ENCODE measurements around the gene GTF3C1. TPM values are rescaled to one million over a fixed set of nuclear protein-coding genes. Genes with fewer than 3 reads are reported as not detected.

GTF3C1 gene
- polyA plus RNA-seq, 4 donors, result 30.4 to 47.0 (median 36.8) TPM

DNA sequence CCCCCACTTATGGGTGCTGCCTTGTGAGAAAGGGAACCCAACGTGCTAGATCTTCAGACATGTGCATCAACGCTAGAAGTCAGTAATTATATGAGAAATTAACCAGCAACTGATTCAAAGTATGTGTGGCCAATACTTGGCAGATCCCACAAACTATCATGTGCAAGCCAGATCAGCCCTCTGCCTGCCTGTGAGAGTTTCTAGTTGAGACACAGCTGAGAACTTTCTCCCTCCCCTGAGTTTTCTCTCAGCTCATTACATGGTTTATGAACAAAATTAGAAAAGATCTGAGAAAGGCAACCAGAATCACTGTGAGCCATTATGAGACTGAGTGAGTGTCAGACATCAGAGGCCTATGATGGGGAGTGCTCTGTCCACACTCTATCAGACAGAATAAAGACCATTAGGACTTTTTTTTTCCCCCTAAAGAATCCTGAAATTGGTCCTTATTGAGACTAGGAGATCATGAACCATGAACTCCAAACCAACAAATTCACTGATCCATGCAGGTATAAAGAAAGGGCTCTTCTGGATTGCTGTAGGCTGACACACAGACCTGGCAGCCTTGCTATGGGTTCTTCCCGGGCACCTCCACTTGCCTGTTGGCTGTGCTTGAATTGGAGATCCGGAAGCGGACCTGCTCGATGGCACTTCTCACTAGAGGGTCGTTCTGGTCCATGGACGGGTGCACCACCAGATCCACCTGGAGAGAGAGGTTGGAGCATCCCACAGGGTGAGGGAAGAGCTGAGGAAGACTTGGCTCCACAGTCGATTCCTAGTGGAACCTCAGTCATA, 51.5 kb downstream of the GTF3C1 start:
- H3K9me3 ChIP-seq (ENCODE audit: control insufficient read depth in 2 of 2, insufficient read depth in 1 of 2, low read depth in 1 of 2, low read length in 1 of 2), result no peaks in the 10 kb centered on the region
- H3K27me3 ChIP-seq (ENCODE audit: control insufficient read depth in 3 of 3, insufficient read depth in 3 of 3, low read length in 3 of 3), result no peaks in the 10 kb centered on the region
- H3K36me3 ChIP-seq (ENCODE audit: control insufficient read depth in 3 of 3, insufficient read depth in 2 of 3, low read depth in 1 of 3, low read length in 3 of 3), result peaks cover 39 to 75% (median 56%) of the 10 kb centered on the region in 3 donors
- no peaks in the 10 kb centered on the region for H3K4me1 ChIP-seq (ENCODE audit: control insufficient read depth in 3 of 3, insufficient read depth in 2 of 3, low read depth in 1 of 3, low read length in 2 of 3)
- no peak for FAIRE-seq
- 89 to 91% (median 91%) methylated on average over 9 of the region's 9 CpGs for WGBS, 3 donors
- no peak overlapping the region for H3K4me3 ChIP-seq (ENCODE audit: low read depth in 1 of 3, low read length in 3 of 3)
- no peak overlapping the region for H3K27ac ChIP-seq (ENCODE audit: low read depth in 1 of 3, low read length in 2 of 3)
- no peak for DNase-seq

DNA sequence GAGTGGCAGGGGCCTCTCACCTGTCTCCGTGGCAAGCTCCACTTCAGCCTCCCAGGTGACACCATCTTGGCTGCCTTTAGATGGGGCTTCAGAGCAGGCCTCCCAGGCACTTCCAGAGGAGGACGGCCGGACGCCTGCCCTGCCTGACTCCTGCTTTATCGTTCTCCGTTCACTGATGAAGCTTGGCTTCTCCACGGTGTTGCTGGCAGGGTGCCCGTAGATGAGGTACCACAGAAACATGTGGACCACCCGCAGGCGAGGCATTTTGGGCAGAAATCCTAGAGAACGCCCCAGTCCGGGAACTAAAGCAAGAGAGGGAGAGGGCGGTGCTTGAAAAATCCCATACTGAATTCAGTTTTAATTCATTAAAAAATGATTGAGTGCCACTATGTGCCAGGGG, 54.5 kb downstream of the GTF3C1 start:
- H3K4me3 ChIP-seq (ENCODE audit: low read depth in 1 of 3, low read length in 3 of 3), result no peak overlapping the region
- no peaks in the 10 kb centered on the region for H3K9me3 ChIP-seq (ENCODE audit: control insufficient read depth in 2 of 2, insufficient read depth in 1 of 2, low read depth in 1 of 2, low read length in 1 of 2)
- WGBS, 3 donors, result 82 to 95% (median 95%) methylated on average over 11 to 13 of the region's 13 CpGs
- H3K36me3 ChIP-seq (ENCODE audit: control insufficient read depth in 3 of 3, insufficient read depth in 2 of 3, low read depth in 1 of 3, low read length in 3 of 3), result peaks cover 29 to 71% (median 35%) of the 10 kb centered on the region in 3 donors
- H3K4me1 ChIP-seq (ENCODE audit: control insufficient read depth in 3 of 3, insufficient read depth in 2 of 3, low read depth in 1 of 3, low read length in 2 of 3), result no peaks in the 10 kb centered on the region
- no peak for FAIRE-seq
- no peak for DNase-seq
- H3K27ac ChIP-seq (ENCODE audit: low read depth in 1 of 3, low read length in 2 of 3), result no peak overlapping the region
- no peaks in the 10 kb centered on the region for H3K27me3 ChIP-seq (ENCODE audit: control insufficient read depth in 3 of 3, insufficient read depth in 3 of 3, low read length in 3 of 3)

DNA sequence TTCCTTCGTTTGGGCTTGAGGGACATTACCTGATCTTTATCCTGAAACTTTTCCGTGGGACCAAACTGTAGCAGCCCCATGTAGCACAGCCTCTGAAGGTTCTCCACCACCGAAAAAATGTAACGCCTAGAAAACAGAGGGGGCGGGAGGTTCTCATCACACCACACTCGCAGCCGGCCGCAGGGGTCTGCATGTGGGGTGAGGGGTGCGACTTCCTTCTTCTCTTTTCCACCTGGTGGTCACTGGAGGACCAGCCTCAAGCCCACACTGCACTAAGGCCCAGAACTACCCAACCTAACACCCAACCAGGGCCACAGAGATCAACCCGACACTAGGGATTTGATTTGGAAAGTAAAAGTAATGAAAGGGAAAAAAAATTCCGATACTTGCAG, 57.1 kb downstream of the GTF3C1 start:
- H3K36me3 ChIP-seq (ENCODE audit: control insufficient read depth in 3 of 3, insufficient read depth in 2 of 3, low read depth in 1 of 3, low read length in 3 of 3), result peaks cover 32 to 72% (median 32%) of the 10 kb centered on the region in 3 donors
- DNase-seq, result no peak
- WGBS, 3 donors, result 89 to 94% (median 94%) methylated on average over 11 of the region's 11 CpGs

DNA sequence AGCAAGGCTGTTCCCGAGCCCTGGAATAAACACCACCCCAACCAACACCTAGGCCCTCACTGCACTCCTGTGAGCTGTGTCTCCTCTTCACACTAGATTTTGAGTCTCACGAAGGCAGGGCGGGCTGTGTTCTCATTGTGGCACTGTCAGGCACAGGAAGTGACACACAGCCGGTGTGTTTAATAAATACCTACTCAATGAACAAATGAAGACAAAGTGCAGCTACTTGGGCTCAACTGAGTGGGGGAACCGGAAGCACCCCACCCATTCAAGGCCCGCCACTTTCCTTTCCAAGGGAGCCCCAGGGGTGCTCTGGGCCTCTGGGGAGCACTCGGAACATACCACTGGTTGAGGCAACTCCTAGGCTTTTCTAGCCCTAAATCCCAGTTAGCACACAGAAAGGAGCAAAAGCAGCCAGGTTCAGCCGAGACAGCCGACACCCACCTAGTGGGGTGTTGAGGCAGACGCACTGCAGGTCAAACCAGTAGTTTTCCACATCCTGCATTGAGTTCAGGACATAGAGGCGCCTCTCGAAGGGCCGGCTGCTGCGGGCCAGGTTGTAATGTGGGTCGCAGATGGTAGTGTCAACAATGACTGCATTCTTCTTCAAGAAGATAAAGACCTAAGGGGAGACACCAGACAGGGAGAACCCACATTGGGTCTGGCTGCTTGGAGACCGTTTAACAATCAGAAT, 57.7 kb downstream of the GTF3C1 start:
- H3K4me1 ChIP-seq (ENCODE audit: control insufficient read depth in 3 of 3, insufficient read depth in 2 of 3, low read depth in 1 of 3, low read length in 2 of 3), result no peaks in the 10 kb centered on the region
- WGBS, 3 donors, result 86 to 95% (median 94%) methylated on average over 16 of the region's 16 CpGs
- peak overlapping the region in 1 of 3 donors; percentile 61 for H3K27ac ChIP-seq (ENCODE audit: low read depth in 1 of 3, low read length in 2 of 3)
- no peak overlapping the region for H3K4me3 ChIP-seq (ENCODE audit: low read depth in 1 of 3, low read length in 3 of 3)
- no peaks in the 10 kb centered on the region for H3K9me3 ChIP-seq (ENCODE audit: control insufficient read depth in 2 of 2, insufficient read depth in 1 of 2, low read depth in 1 of 2, low read length in 1 of 2)
- H3K27me3 ChIP-seq (ENCODE audit: control insufficient read depth in 3 of 3, insufficient read depth in 3 of 3, low read length in 3 of 3), result no peaks in the 10 kb centered on the region
- FAIRE-seq (no peak), DNase-seq (no peak)
- peaks cover 28 to 72% (median 29%) of the 10 kb centered on the region in 3 donors for H3K36me3 ChIP-seq (ENCODE audit: control insufficient read depth in 3 of 3, insufficient read depth in 2 of 3, low read depth in 1 of 3, low read length in 3 of 3)

More for the DNA sequence above, 57.1 kb downstream of the GTF3C1 start:
- H3K4me1 ChIP-seq (ENCODE audit: control insufficient read depth in 3 of 3, insufficient read depth in 2 of 3, low read depth in 1 of 3, low read length in 2 of 3), result no peaks in the 10 kb centered on the region
- no peaks in the 10 kb centered on the region for H3K9me3 ChIP-seq (ENCODE audit: control insufficient read depth in 2 of 2, insufficient read depth in 1 of 2, low read depth in 1 of 2, low read length in 1 of 2)
- no peaks in the 10 kb centered on the region for H3K27me3 ChIP-seq (ENCODE audit: control insufficient read depth in 3 of 3, insufficient read depth in 3 of 3, low read length in 3 of 3)
- H3K4me3 ChIP-seq (ENCODE audit: low read depth in 1 of 3, low read length in 3 of 3), result no peak overlapping the region
- H3K27ac ChIP-seq (ENCODE audit: low read depth in 1 of 3, low read length in 2 of 3), result no peak overlapping the region
- FAIRE-seq, result no peak

DNA sequence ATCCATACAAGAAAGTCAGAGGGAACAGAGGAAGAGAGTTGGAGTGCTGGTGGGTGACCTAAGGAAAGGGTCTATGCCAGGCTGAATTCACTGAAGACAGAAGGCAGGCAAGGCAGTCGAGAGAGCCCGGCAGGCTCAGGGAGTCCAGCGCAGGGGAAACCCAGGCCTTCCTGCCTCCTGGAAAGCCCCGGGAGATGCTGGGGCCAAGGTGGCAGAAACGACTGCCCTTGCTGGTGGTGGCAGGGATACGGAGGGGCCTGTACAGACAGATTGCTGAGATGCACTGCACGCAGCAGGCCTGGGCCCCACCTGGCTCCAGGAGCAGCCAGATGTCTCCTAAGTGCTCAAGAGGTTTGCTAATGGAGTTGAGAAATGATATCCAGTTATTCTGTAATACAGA, 59.8 kb downstream of the GTF3C1 start:
- Histone ChIP-seq H3K27ac (ENCODE audit: low read depth in 1 of 3, low read length in 2 of 3) (no peak overlapping the region), H3K27me3 (ENCODE audit: control insufficient read depth in 3 of 3, insufficient read depth in 3 of 3, low read length in 3 of 3) (no peaks in the 10 kb centered on the region), H3K4me1 (ENCODE audit: control insufficient read depth in 3 of 3, insufficient read depth in 2 of 3, low read depth in 1 of 3, low read length in 2 of 3) (no peaks in the 10 kb centered on the region), H3K9me3 (ENCODE audit: control insufficient read depth in 2 of 2, insufficient read depth in 1 of 2, low read depth in 1 of 2, low read length in 1 of 2) (no peaks in the 10 kb centered on the region), H3K36me3 (ENCODE audit: control insufficient read depth in 3 of 3, insufficient read depth in 2 of 3, low read depth in 1 of 3, low read length in 3 of 3) (peaks cover 28 to 74% (median 32%) of the 10 kb centered on the region in 3 donors), H3K4me3 (ENCODE audit: low read depth in 1 of 3, low read length in 3 of 3) (no peak overlapping the region)
- FAIRE-seq (no peak), DNase-seq (no peak)
- WGBS, 3 donors, result 95 to 96% (median 95%) methylated on average over 7 of the region's 7 CpGs

DNA sequence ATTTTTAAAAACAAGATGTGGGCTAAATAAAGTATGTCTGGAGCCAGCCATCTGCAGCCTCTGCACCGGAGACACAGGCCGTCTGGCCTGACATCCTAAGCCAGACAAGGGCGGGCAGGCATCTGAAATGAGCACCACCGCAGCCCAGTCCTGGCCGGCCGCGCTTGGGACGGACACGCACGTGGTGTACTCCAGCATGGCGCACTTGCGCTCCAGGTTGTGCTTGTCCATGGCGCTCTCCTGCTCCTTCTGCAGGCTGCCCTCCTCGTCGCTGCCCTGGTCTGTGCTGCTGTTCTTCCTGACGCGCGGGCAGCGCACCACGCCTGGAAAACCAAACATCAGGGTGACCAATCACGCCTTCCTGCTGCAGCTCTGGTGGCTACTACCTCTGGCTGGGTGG, 60.3 kb downstream of the GTF3C1 start:
- Histone ChIP-seq H3K27ac (ENCODE audit: low read depth in 1 of 3, low read length in 2 of 3) (no peak overlapping the region), H3K4me3 (ENCODE audit: low read depth in 1 of 3, low read length in 3 of 3) (no peak overlapping the region), H3K9me3 (ENCODE audit: control insufficient read depth in 2 of 2, insufficient read depth in 1 of 2, low read depth in 1 of 2, low read length in 1 of 2) (no peaks in the 10 kb centered on the region), H3K27me3 (ENCODE audit: control insufficient read depth in 3 of 3, insufficient read depth in 3 of 3, low read length in 3 of 3) (no peaks in the 10 kb centered on the region), H3K36me3 (ENCODE audit: control insufficient read depth in 3 of 3, insufficient read depth in 2 of 3, low read depth in 1 of 3, low read length in 3 of 3) (peaks cover 28 to 74% (median 29%) of the 10 kb centered on the region in 3 donors), H3K4me1 (ENCODE audit: control insufficient read depth in 3 of 3, insufficient read depth in 2 of 3, low read depth in 1 of 3, low read length in 2 of 3) (no peaks in the 10 kb centered on the region)
- 97 to 99% (median 97%) methylated on average over 21 of the region's 21 CpGs for WGBS, 3 donors
- FAIRE-seq (no peak), DNase-seq (no peak)

DNA sequence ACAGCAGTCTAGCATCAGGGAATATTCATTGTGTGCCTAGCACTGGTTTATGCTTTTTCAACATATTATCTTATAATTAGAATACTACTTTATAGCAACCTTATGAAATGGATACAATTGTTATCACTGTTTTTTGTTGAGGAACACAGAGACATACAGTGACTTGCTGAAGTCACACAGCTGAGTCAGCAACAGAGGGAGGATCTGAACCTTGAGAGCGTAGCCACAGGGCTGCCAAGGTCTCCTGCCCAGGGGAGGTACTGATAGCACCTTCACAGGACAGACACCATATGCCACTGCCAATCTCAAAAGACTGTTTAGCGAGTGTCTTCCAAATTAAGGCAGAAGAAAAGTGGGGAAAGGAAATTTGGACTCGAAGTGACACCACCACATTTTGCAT, 63.0 kb downstream of the GTF3C1 start:
- DNase-seq (no peak), FAIRE-seq (no peak)
- Histone ChIP-seq H3K36me3 (ENCODE audit: control insufficient read depth in 3 of 3, insufficient read depth in 2 of 3, low read depth in 1 of 3, low read length in 3 of 3) (peaks cover 31 to 84% (median 40%) of the 10 kb centered on the region in 3 donors), H3K4me3 (ENCODE audit: low read depth in 1 of 3, low read length in 3 of 3) (no peak overlapping the region), H3K4me1 (ENCODE audit: control insufficient read depth in 3 of 3, insufficient read depth in 2 of 3, low read depth in 1 of 3, low read length in 2 of 3) (peaks cover 0 to 10% (median 0%) of the 10 kb centered on the region in 3 donors), H3K9me3 (ENCODE audit: control insufficient read depth in 2 of 2, insufficient read depth in 1 of 2, low read depth in 1 of 2, low read length in 1 of 2) (no peaks in the 10 kb centered on the region), H3K27ac (ENCODE audit: low read depth in 1 of 3, low read length in 2 of 3) (no peak overlapping the region), H3K27me3 (ENCODE audit: control insufficient read depth in 3 of 3, insufficient read depth in 3 of 3, low read length in 3 of 3) (no peaks in the 10 kb centered on the region)
- WGBS, 3 donors, result 94 to 98% (median 94%) methylated on average over 3 of the region's 3 CpGs

DNA sequence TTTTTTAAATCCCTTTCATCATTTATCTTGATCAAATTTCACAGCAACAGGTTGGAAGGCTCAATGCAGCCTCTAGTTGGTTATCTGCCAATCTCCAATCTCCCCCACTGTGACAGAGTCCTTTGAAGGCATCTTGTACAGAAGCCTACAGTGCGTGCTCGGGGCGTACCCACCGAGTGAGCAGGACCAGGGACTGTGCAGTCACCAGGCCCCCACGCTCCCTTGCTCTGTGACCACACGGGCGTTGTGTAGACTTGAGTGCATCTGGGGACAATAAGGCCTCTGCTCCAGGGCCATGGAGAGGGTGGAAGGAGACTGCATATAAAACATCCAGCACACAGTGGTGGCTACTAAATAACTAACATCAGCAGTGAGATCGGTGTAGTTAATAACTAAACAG, 63.4 kb downstream of the GTF3C1 start:
- FAIRE-seq (no peak), DNase-seq (no peak)
- Histone ChIP-seq H3K27ac (ENCODE audit: low read depth in 1 of 3, low read length in 2 of 3) (no peak overlapping the region), H3K36me3 (ENCODE audit: control insufficient read depth in 3 of 3, insufficient read depth in 2 of 3, low read depth in 1 of 3, low read length in 3 of 3) (peaks cover 34 to 84% (median 40%) of the 10 kb centered on the region in 3 donors), H3K9me3 (ENCODE audit: control insufficient read depth in 2 of 2, insufficient read depth in 1 of 2, low read depth in 1 of 2, low read length in 1 of 2) (no peaks in the 10 kb centered on the region), H3K4me3 (ENCODE audit: low read depth in 1 of 3, low read length in 3 of 3) (no peak overlapping the region), H3K4me1 (ENCODE audit: control insufficient read depth in 3 of 3, insufficient read depth in 2 of 3, low read depth in 1 of 3, low read length in 2 of 3) (peaks cover 0 to 10% (median 0%) of the 10 kb centered on the region in 3 donors), H3K27me3 (ENCODE audit: control insufficient read depth in 3 of 3, insufficient read depth in 3 of 3, low read length in 3 of 3) (no peaks in the 10 kb centered on the region)
- 86 to 95% (median 94%) methylated on average over 8 of the region's 8 CpGs for WGBS, 3 donors
